HepG2 (cell line): ENCODE results near the gene MKNK1. TPM values are rescaled to one million over a fixed set of nuclear protein-coding genes. Genes with fewer than 3 reads are reported as not detected.

Experiments
- CREB1 ChIP-seq, 2 experiments: fragments of 450-650 bp in 1 of 2; IDR thresholded peaks; 2 replicates each; pipeline ENCODE4 v1.6.1; 2016 to 2017; ENCODE audit warnings: control low read depth in 1 of 2, mild to moderate bottlenecking in 1 of 2, missing compliant biosample characterization in 1 of 2, missing genetic modification characterization in 1 of 2
- ELF3 ChIP-seq: IDR thresholded peaks from 2 replicates; pipeline ENCODE4 v1.6.1; 2016; ENCODE audit warnings: missing genetic modification reagents, missing compliant biosample characterization
- ETV5 ChIP-seq: IDR thresholded peaks from 2 replicates; pipeline ENCODE4 v1.6.1; 2018; ENCODE audit warnings: missing biosample characterization, missing genetic modification reagents, inconsistent platforms, borderline replicate concordance
- EZH2 ChIP-seq: conservative IDR thresholded peaks from 2 replicates; pipeline ENCODE4 v1.6.1; 2012; ENCODE audit warnings: mild to moderate bottlenecking, low read depth, low read length, moderate library complexity
- HDAC2 ChIP-seq: sonication (generic); formaldehyde crosslinking; IDR thresholded peaks from 2 replicates; pipeline ENCODE4 v1.4.0; 2020; ENCODE audit warnings: missing genetic modification reagents
- HIVEP1 ChIP-seq: sonication (generic); formaldehyde crosslinking; IDR thresholded peaks from 2 replicates; pipeline ENCODE4 v1.4.0; 2020; ENCODE audit warnings: mild to moderate bottlenecking, missing genetic modification reagents
- KLF16 ChIP-seq, 2 experiments: sonication (generic) in 1 of 2; formaldehyde crosslinking in 1 of 2; IDR thresholded peaks; 2 replicates each; pipeline versions ENCODE4 v1.6.1 to v1.8.0; 2016 to 2023; ENCODE audit warnings: missing genetic modification reagents in 2 of 2, missing compliant biosample characterization in 1 of 2
- MXI1 ChIP-seq: IDR thresholded peaks from 3 replicates; pipeline ENCODE4 v1.6.1; 2012; ENCODE audit warnings: low read depth, low read length, inconsistent platforms, borderline replicate concordance
- MYC ChIP-seq: sonication (generic); formaldehyde crosslinking; IDR thresholded peaks from 2 replicates; pipeline ENCODE4 v1.9.0; 2021; ENCODE audit warnings: missing genetic modification reagents, borderline replicate concordance
- PHF21A ChIP-seq: sonication (generic); formaldehyde crosslinking; IDR thresholded peaks from 2 replicates; pipeline ENCODE4 v1.5.0; 2020; ENCODE audit warnings: mild to moderate bottlenecking, missing genetic modification reagents
- POLR2G ChIP-seq: fragments of 200-400 bp; formaldehyde crosslinking; IDR thresholded peaks from 2 replicates; pipeline ENCODE4 v1.6.1; 2018; ENCODE audit warnings: mild to moderate bottlenecking, low read depth, low read length, moderate library complexity
- SMYD3 ChIP-seq: sonication (generic); formaldehyde crosslinking; IDR thresholded peaks from 2 replicates; pipeline ENCODE4 v1.8.1; 2023; ENCODE audit warnings: mild to moderate bottlenecking, missing genetic modification reagents
- TSC22D2 ChIP-seq: sonication (generic); formaldehyde crosslinking; IDR thresholded peaks from 2 replicates; pipeline ENCODE4 v1.5.1; 2020; ENCODE audit warnings: missing genetic modification reagents, mild to moderate bottlenecking, borderline replicate concordance
- XRCC5 ChIP-seq: fragments of 200-400 bp; formaldehyde crosslinking; optimal IDR thresholded peaks from 2 replicates; pipeline ENCODE3; 2017; ENCODE audit warnings: mild to moderate bottlenecking, low read length
- ZNF224 ChIP-seq: sonication (generic); formaldehyde crosslinking; IDR thresholded peaks from 2 replicates; pipeline ENCODE4 v1.5.0; 2020; ENCODE audit warnings: mild to moderate bottlenecking, missing genetic modification reagents
- ZNF274 ChIP-seq: sonication (generic); formaldehyde crosslinking; IDR thresholded peaks from 2 replicates; pipeline ENCODE4 v1.5.1; 2020; ENCODE audit warnings: mild to moderate bottlenecking, missing genetic modification reagents
- ZNF431 ChIP-seq: sonication (generic); formaldehyde crosslinking; IDR thresholded peaks from 2 replicates; pipeline ENCODE4 v1.9.0; 2022; ENCODE audit warnings: missing genetic modification reagents, low read depth, mild to moderate bottlenecking, borderline replicate concordance
- ZNF577 ChIP-seq: sonication (generic); formaldehyde crosslinking; IDR thresholded peaks from 2 replicates; pipeline ENCODE4 v1.4.0; 2020; ENCODE audit warnings: mild to moderate bottlenecking, low read depth, missing genetic modification reagents, borderline replicate concordance
- ZNF598 ChIP-seq: sonication (generic); formaldehyde crosslinking; IDR thresholded peaks from 2 replicates; pipeline ENCODE4 v1.5.1; 2020; ENCODE audit warnings: mild to moderate bottlenecking, missing genetic modification reagents, borderline replicate concordance
- ZNF772 ChIP-seq: sonication (generic); formaldehyde crosslinking; IDR thresholded peaks from 2 replicates; pipeline ENCODE4 v1.5.0; 2020; ENCODE audit warnings: mild to moderate bottlenecking, missing genetic modification reagents
- ZNF788 ChIP-seq: sonication (generic); formaldehyde crosslinking; IDR thresholded peaks from 2 replicates; pipeline ENCODE4 v1.5.0; 2020; ENCODE audit warnings: mild to moderate bottlenecking, missing genetic modification reagents, borderline replicate concordance
- ZSCAN9 ChIP-seq: IDR thresholded peaks from 2 replicates; pipeline ENCODE4 v1.6.1; 2016; ENCODE audit warnings: borderline replicate concordance
- polyA plus RNA-seq, 8 experiments: library from polyadenylated mRNA; depleted of rRNA in 3 of 8; stranded (reverse) in 7 of 8; unstranded in 1 of 8; fragments of >200 nt; fragmentation: Illumina TruSeq in 4 of 8; extraction: Trizol in 4 of 8; gene quantifications; 2 replicates each; pipeline versions ENCODE4 v1.2.1 to v1.2.3, GENCODE V29; 2011 to 2016; ENCODE audit warnings: low read depth in 4 of 8, missing spikeins in 1 of 8, mixed read lengths in 1 of 8; ENCODE audit not compliant: insufficient read depth in 1 of 8
- total RNA-seq, 5 experiments: library from RNA; depleted of rRNA; stranded (reverse); fragments of >200 nt; fragmentation: Illumina TruSeq; extraction: Trizol; gene quantifications; 2 replicates each; pipeline ENCODE4 v1.2.3, GENCODE V29; 2016; ENCODE audit warnings: low read depth in 1 of 5
- TF ChIP-seq, protein P1 (sequence below): sonication (generic); formaldehyde crosslinking; IDR thresholded peaks from 2 replicates; pipeline ENCODE4 v1.9.0; 2021; ENCODE audit warnings: missing genetic modification reagents, borderline replicate concordance
- TF ChIP-seq, protein P2 (sequence below): sonication (generic); formaldehyde crosslinking; IDR thresholded peaks from 2 replicates; pipeline ENCODE4 v1.5.0; 2020; ENCODE audit warnings: missing genetic modification reagents
- TF ChIP-seq, protein P3 (sequence below): IDR thresholded peaks from 2 replicates; pipeline ENCODE4 v1.6.1; 2016; ENCODE audit warnings: missing genetic modification reagents, missing compliant biosample characterization

The MKNK1 gene
- total and polyA plus RNA-seq, 2 of the 13 experiments (the other 11 are each of a cell fraction or from before 2014, with no cell fraction given): 18.5 to 24.1 TPM

DNA sequence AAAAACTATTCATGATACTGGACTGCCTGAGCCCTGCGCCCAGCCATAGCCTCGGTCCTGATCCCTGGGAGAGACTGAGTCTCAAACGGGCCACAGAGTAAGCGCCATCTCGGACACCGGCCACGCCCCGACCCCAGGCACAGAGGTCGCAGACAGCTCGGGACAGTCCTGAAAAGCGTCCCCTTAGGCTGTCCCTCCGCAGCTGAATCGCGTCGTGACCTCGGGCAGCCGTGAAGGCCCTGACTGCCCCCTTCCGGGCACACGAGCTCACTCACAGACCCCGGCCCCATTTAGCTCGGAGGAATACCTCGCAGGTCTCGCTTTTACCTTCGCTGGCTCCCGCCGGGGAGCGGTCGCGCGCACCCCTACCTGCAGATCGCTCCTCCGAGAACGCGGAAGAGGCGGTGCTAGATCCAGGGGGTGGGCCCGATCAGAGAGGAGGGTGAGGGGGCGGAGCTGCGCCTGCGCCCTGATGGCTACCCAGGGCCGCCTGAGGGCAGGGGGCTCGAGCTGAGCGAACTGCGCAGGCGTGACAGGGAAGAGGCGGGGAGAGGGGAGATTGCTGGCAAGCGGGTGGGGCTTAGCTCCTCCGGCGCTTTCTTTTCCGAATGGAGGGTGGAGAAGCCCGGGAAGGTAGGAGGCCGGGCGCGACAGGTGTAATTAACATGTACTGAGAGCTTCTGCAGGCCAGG is at the start of gene MKNK1 (continued):
- TF ChIP-seq, protein P1, sequence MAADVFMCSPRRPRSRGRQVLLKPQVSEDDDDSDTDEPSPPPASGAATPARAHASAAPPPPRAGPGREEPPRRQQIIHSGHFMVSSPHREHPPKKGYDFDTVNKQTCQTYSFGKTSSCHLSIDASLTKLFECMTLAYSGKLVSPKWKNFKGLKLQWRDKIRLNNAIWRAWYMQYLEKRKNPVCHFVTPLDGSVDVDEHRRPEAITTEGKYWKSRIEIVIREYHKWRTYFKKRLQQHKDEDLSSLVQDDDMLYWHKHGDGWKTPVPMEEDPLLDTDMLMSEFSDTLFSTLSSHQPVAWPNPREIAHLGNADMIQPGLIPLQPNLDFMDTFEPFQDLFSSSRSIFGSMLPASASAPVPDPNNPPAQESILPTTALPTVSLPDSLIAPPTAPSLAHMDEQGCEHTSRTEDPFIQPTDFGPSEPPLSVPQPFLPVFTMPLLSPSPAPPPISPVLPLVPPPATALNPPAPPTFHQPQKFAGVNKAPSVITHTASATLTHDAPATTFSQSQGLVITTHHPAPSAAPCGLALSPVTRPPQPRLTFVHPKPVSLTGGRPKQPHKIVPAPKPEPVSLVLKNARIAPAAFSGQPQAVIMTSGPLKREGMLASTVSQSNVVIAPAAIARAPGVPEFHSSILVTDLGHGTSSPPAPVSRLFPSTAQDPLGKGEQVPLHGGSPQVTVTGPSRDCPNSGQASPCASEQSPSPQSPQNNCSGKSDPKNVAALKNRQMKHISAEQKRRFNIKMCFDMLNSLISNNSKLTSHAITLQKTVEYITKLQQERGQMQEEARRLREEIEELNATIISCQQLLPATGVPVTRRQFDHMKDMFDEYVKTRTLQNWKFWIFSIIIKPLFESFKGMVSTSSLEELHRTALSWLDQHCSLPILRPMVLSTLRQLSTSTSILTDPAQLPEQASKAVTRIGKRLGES: no peak
- TF ChIP-seq HDAC2 (CRISPR knock-in tag): peak; percentile 42; the same call in 1 of the 2 replicates
- no peak for TF ChIP-seq CREB1 (IDR thresholded peaks at IDR 0.05)
- TF ChIP-seq CREB1 (CRISPR knock-in tag; IDR thresholded peaks at IDR 0.05): peak; percentile 15; the same call in 1 of the 2 replicates
- TF ChIP-seq ZNF274 (CRISPR knock-in tag): peak; percentile 60; the same call in 1 of the 2 replicates
- TF ChIP-seq, protein P2, sequence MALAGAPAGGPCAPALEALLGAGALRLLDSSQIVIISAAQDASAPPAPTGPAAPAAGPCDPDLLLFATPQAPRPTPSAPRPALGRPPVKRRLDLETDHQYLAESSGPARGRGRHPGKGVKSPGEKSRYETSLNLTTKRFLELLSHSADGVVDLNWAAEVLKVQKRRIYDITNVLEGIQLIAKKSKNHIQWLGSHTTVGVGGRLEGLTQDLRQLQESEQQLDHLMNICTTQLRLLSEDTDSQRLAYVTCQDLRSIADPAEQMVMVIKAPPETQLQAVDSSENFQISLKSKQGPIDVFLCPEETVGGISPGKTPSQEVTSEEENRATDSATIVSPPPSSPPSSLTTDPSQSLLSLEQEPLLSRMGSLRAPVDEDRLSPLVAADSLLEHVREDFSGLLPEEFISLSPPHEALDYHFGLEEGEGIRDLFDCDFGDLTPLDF (CRISPR knock-in tag): peak; percentile 50
- peak; percentile 60; the same call in 1 of the 2 replicates for TF ChIP-seq MYC (CRISPR knock-in tag)
- TF ChIP-seq HIVEP1 (CRISPR knock-in tag): 0 out of 2 replicates have a peak, but pooled peaks have one; percentile 74
- peak; percentile 97 for TF ChIP-seq POLR2G
- peak; percentile 29 for TF ChIP-seq XRCC5
- TF ChIP-seq KLF16 (CRISPR knock-in tag; IDR thresholded peaks at IDR 0.05): peak in 1 of 2 experiments; percentile 86; a peak in 2 of 4 replicates
- peak; percentile 1; the same call in 1 of the 2 replicates for TF ChIP-seq SMYD3 (CRISPR knock-in tag)
- TF ChIP-seq ELF3 (CRISPR knock-in tag): peak; percentile 94
- TF ChIP-seq ZNF598 (CRISPR knock-in tag): peak; percentile 92
- peak; percentile 84; the same call in 1 of the 2 replicates for TF ChIP-seq ZNF788 (CRISPR knock-in tag)
- TF ChIP-seq ETV5 (CRISPR knock-in tag): no peak
- no peak for TF ChIP-seq ZSCAN9 (CRISPR knock-in tag)
- TF ChIP-seq ZNF772 (CRISPR knock-in tag): peak; percentile 63; the same call in 1 of the 2 replicates
- TF ChIP-seq TSC22D2 (CRISPR knock-in tag): peak; percentile 52; the same call in 1 of the 2 replicates
- no peak for TF ChIP-seq ZNF224
- TF ChIP-seq ZNF431 (CRISPR knock-in tag): 0 out of 2 replicates have a peak, but pooled peaks have one; percentile 15
- peak; percentile 90; the same call in 1 of the 2 replicates for TF ChIP-seq PHF21A (CRISPR knock-in tag)
- no peak for TF ChIP-seq ZNF577
- TF ChIP-seq, protein P3, sequence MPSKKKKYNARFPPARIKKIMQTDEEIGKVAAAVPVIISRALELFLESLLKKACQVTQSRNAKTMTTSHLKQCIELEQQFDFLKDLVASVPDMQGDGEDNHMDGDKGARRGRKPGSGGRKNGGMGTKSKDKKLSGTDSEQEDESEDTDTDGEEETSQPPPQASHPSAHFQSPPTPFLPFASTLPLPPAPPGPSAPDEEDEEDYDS (CRISPR knock-in tag): peak; percentile 93
- TF ChIP-seq EZH2: no peak
- TF ChIP-seq MXI1: peak; percentile 67; the same call in 1 of the 3 replicates
